GM12892 (cell line): Measurements from ENCODE around the gene TRABD2B.

Experiments used
- POLR2A ChIP-seq: IDR thresholded peaks from 2 replicates; pipeline ENCODE4 v1.6.1; 2011; ENCODE audit warnings: low read depth, low read length, control low read depth
- POLR2AphosphoS5 ChIP-seq: IDR thresholded peaks from 2 replicates; pipeline ENCODE4 v1.6.1; 2011; ENCODE audit warnings: low read depth, low read length, control low read depth
- TAF1 ChIP-seq: IDR thresholded peaks from 2 replicates; pipeline ENCODE4 v1.6.1; 2011; ENCODE audit warnings: low read depth, mild to moderate bottlenecking, control low read depth, low read length, borderline replicate concordance

DNA sequence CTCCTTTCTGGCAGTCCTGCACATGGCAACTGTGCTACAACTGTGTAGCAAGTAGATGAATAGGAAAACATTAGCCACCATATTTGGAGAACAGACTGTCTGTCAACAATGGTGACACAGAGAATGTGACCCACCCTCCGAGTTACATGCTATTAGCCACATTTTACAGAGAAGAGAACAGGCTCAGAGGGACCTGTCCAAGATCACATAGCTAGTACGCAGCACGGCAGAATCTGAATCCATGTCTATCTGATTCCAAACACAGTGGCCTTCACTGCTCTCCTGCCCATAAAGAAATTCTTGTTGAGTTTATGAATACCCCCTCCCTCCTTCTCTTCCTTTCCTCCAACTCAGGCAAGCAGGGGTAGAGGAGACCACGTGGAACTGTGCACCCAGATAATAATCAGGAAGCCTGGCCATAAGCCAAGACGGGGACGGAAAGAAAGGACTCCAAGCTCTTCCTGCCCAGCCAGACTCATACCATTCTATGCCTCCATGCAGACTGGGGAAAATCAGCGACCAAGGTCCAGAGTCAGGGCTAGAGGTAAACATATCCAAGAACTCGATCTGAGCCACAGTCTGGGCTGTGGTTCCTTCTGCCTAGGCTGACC, 78.8 kb downstream of the TRABD2B start:
- TF ChIP-seq POLR2A: no peak
- no peak for TF ChIP-seq POLR2AphosphoS5
- TF ChIP-seq TAF1: no peak
